Measurements from ENCODE around the gene PMEL. TPM values are rescaled to one million over a fixed set of nuclear protein-coding genes. Genes with fewer than 3 reads are reported as not detected.

Gene PMEL
- total RNA-seq, 2 experiments from 2014 or later = 1.4 to 2.4 TPM

DNA sequence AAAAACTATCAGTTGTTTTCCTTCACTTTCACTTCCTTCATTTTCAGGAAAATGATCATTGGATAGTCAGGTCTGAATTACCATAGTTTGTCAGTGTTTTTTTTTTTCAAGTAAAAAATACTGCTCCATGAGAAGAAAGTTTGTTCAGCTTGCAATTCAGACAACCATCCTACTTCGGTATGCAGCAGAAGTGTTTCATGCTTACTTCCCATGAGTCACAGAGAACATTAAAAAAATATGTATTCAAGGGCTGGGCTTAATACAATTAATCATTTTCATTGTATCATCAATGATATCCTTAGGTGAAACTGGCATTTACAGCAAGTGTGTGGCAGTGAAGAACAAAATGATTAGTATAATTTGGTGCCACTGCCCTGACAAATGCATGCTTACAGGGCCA is 59.8 kb downstream of the PMEL start:
- intact Hi-C loops (cut with micrococcal nuclease; ENCODE audit: unreplicated experiment) = no loop called here
- BruUV-seq (replicated peaks) = no TSS peak
- POLR2A ChIA-PET = no interaction called here

More for the DNA sequence above, 59.8 kb downstream of the PMEL start:
- TF ChIP-seq EZH2phosphoT487 (IDR thresholded peaks at IDR 0.05; ENCODE audit: borderline replicate concordance, low read depth, low read length) = no peak
- TF ChIP-seq, protein P1, sequence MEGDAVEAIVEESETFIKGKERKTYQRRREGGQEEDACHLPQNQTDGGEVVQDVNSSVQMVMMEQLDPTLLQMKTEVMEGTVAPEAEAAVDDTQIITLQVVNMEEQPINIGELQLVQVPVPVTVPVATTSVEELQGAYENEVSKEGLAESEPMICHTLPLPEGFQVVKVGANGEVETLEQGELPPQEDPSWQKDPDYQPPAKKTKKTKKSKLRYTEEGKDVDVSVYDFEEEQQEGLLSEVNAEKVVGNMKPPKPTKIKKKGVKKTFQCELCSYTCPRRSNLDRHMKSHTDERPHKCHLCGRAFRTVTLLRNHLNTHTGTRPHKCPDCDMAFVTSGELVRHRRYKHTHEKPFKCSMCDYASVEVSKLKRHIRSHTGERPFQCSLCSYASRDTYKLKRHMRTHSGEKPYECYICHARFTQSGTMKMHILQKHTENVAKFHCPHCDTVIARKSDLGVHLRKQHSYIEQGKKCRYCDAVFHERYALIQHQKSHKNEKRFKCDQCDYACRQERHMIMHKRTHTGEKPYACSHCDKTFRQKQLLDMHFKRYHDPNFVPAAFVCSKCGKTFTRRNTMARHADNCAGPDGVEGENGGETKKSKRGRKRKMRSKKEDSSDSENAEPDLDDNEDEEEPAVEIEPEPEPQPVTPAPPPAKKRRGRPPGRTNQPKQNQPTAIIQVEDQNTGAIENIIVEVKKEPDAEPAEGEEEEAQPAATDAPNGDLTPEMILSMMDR (conservative IDR thresholded peaks at IDR 0.05; ENCODE audit: low read length) = no peak
- DNase-seq (ENCODE audit: low spot score) = no peak
- Histone ChIP-seq H3K4me2 (ENCODE audit: low read length) (no peak overlapping the region), H3K4me3 (ENCODE audit: low read depth, low read length, poor library complexity, severe bottlenecking) (no peak overlapping the region), H3K36me3 (ENCODE audit: insufficient read depth, low read length) (peaks cover 47% of the 10 kb centered on the region), H3K4me1 (ENCODE audit: insufficient read depth, low read length, poor library complexity, severe bottlenecking) (peaks cover 6% of the 10 kb centered on the region), H2AFZ (ENCODE audit: low read length) (no peak overlapping the region), H3K27ac (ENCODE audit: low read depth, low read length, poor library complexity, severe bottlenecking) (no peak overlapping the region), H4K20me1 (ENCODE audit: insufficient read depth, low read length) (no peaks in the 10 kb centered on the region), H3K9me2 (ENCODE audit: insufficient read depth, low read length) (no peaks in the 10 kb centered on the region), H3K79me2 (ENCODE audit: insufficient read depth, low read depth, low read length) (peaks cover 26% of the 10 kb centered on the region; the same call in 1 of the 2 replicates), H3K9me3 (ENCODE audit: low read length) (no peaks in the 10 kb centered on the region)
- CTCF ChIA-PET (ENCODE audit: unreplicated experiment) = no interaction called here

Other genes with a start within 250 kb of the PMEL start
- 139 and 161 TPM in 2 replicates for gene BLOC1S1, start 250.0 kb downstream of the PMEL start, total RNA-seq (2014; rRNA removed; shearing (Covaris generic))
- gene BLOC1S1, start 250.0 kb downstream of the PMEL start, total RNA-seq (2022) = 152 and 159 TPM in 2 replicates
- 6.2 and 8.9 TPM in 2 replicates for gene RDH5, start 245.6 kb downstream of the PMEL start, total RNA-seq (2014; rRNA removed; shearing (Covaris generic))
- 19.6 and 20.1 TPM in 2 replicates for gene RDH5, start 245.6 kb downstream of the PMEL start, total RNA-seq (2022)
- 102 and 143 TPM in 2 replicates for gene CD63, start 237.0 kb downstream of the PMEL start, total RNA-seq (2014; rRNA removed; shearing (Covaris generic))
- 112 and 130 TPM in 2 replicates for gene CD63, start 237.0 kb downstream of the PMEL start, total RNA-seq (2022)
- gene GDF11, start 222.9 kb downstream of the PMEL start, total RNA-seq (2014; rRNA removed; shearing (Covaris generic)) = 4.5 and 5.2 TPM in 2 replicates
- gene GDF11, start 222.9 kb downstream of the PMEL start, total RNA-seq (2022) = 18.0 and 19.9 TPM in 2 replicates
- 86.1 and 161 TPM in 2 replicates for gene SARNP, start 148.3 kb downstream of the PMEL start, total RNA-seq (2014; rRNA removed; shearing (Covaris generic))
- 85.5 and 92.0 TPM in 2 replicates for gene SARNP, start 148.3 kb downstream of the PMEL start, total RNA-seq (2022)
- 13.4 and 20.0 TPM in 2 replicates for gene ORMDL2, start 148.0 kb downstream of the PMEL start, total RNA-seq (2014; rRNA removed; shearing (Covaris generic))
- 22.9 and 27.1 TPM in 2 replicates for gene ORMDL2, start 148.0 kb downstream of the PMEL start, total RNA-seq (2022)
- gene DNAJC14, start 136.5 kb downstream of the PMEL start, total RNA-seq (2014; rRNA removed; shearing (Covaris generic)) = 50.8 and 60.9 TPM in 2 replicates
- gene DNAJC14, start 136.5 kb downstream of the PMEL start, total RNA-seq (2022) = 52.3 and 59.3 TPM in 2 replicates
- gene MMP19, start 123.1 kb downstream of the PMEL start, total RNA-seq (2014; rRNA removed; shearing (Covaris generic)) = not detected in 2 replicates
- not detected in 2 replicates for gene MMP19, start 123.1 kb downstream of the PMEL start, total RNA-seq (2022)
- 88.5 and 97.2 TPM in 2 replicates for gene PYM1, start 38.1 kb downstream of the PMEL start, total RNA-seq (2014; rRNA removed; shearing (Covaris generic))
- 82.7 and 88.5 TPM in 2 replicates for gene PYM1, start 38.1 kb downstream of the PMEL start, total RNA-seq (2022)
- 106 and 144 TPM in 2 replicates for gene DGKA, start 34.9 kb downstream of the PMEL start, total RNA-seq (2014; rRNA removed; shearing (Covaris generic))
- 170 and 216 TPM in 2 replicates for gene DGKA, start 34.9 kb downstream of the PMEL start, total RNA-seq (2022)
- gene CDK2, start 788 bp upstream of the PMEL start, total RNA-seq (2014; rRNA removed; shearing (Covaris generic)) = 57.8 and 68.1 TPM in 2 replicates
- 80.9 and 81.4 TPM in 2 replicates for gene CDK2, start 788 bp upstream of the PMEL start, total RNA-seq (2022)
- 21.6 and 21.8 TPM in 2 replicates for gene RAB5B, start 8.0 kb upstream of the PMEL start, total RNA-seq (2014; rRNA removed; shearing (Covaris generic))
- 47.2 and 50.5 TPM in 2 replicates for gene RAB5B, start 8.0 kb upstream of the PMEL start, total RNA-seq (2022)
- gene SUOX, start 31.2 kb upstream of the PMEL start, total RNA-seq (2014; rRNA removed; shearing (Covaris generic)) = 2.5 and 2.7 TPM in 2 replicates
- 6.4 and 7.4 TPM in 2 replicates for gene SUOX, start 31.2 kb upstream of the PMEL start, total RNA-seq (2022)
- gene IKZF4, start 55.0 kb upstream of the PMEL start, total RNA-seq (2014; rRNA removed; shearing (Covaris generic)) = 0.90 and 1.3 TPM in 2 replicates
- 6.0 and 8.8 TPM in 2 replicates for gene IKZF4, start 55.0 kb upstream of the PMEL start, total RNA-seq (2022)
- gene RPS26, start 75.9 kb upstream of the PMEL start, total RNA-seq (2014; rRNA removed; shearing (Covaris generic)) = 306 and 600 TPM in 2 replicates
- gene RPS26, start 75.9 kb upstream of the PMEL start, total RNA-seq (2022) = 74.6 and 79.1 TPM in 2 replicates
- not detected in 2 replicates for gene ERBB3, start 114.1 kb upstream of the PMEL start, total RNA-seq (2014; rRNA removed; shearing (Covaris generic))
- 0.83 TPM in 1 of 2 replicates, not detected in the other for gene ERBB3, start 114.1 kb upstream of the PMEL start, total RNA-seq (2022)
- gene PA2G4, start 138.5 kb upstream of the PMEL start, total RNA-seq (2014; rRNA removed; shearing (Covaris generic)) = 358 and 437 TPM in 2 replicates
- 280 and 289 TPM in 2 replicates for gene PA2G4, start 138.5 kb upstream of the PMEL start, total RNA-seq (2022)
- 4,534 and 5,932 TPM in 2 replicates for gene RPL41, start 150.6 kb upstream of the PMEL start, total RNA-seq (2014; rRNA removed; shearing (Covaris generic))
- gene RPL41, start 150.6 kb upstream of the PMEL start, total RNA-seq (2022) = 4,745 and 4,976 TPM in 2 replicates
- gene ZC3H10, start 152.2 kb upstream of the PMEL start, total RNA-seq (2014; rRNA removed; shearing (Covaris generic)) = 11.9 and 12.6 TPM in 2 replicates
- 15.8 and 16.5 TPM in 2 replicates for gene ZC3H10, start 152.2 kb upstream of the PMEL start, total RNA-seq (2022)
- gene ESYT1, start 162.2 kb upstream of the PMEL start, total RNA-seq (2014; rRNA removed; shearing (Covaris generic)) = 74.6 and 85.9 TPM in 2 replicates
- gene ESYT1, start 162.2 kb upstream of the PMEL start, total RNA-seq (2022) = 108 and 112 TPM in 2 replicates
- gene MYL6B, start 186.5 kb upstream of the PMEL start, total RNA-seq (2014; rRNA removed; shearing (Covaris generic)) = 56.6 and 105 TPM in 2 replicates
- 62.6 and 77.6 TPM in 2 replicates for gene MYL6B, start 186.5 kb upstream of the PMEL start, total RNA-seq (2022)
- gene MYL6, start 192.3 kb upstream of the PMEL start, total RNA-seq (2014; rRNA removed; shearing (Covaris generic)) = 574 and 654 TPM in 2 replicates
- 415 and 468 TPM in 2 replicates for gene MYL6, start 192.3 kb upstream of the PMEL start, total RNA-seq (2022)
- gene SMARCC2, start 223.4 kb upstream of the PMEL start, total RNA-seq (2014; rRNA removed; shearing (Covaris generic)) = 59.7 and 68.3 TPM in 2 replicates
- 137 and 162 TPM in 2 replicates for gene SMARCC2, start 223.4 kb upstream of the PMEL start, total RNA-seq (2022)